GM21717 (cell line): ENCODE results near the gene SOCS1.

Experiments
- ATAC-seq: cut with Tn5 transposase; IDR thresholded peaks from one replicate; pipeline ENCODE4 v1.9.1; 2021; ENCODE audit warnings: mild to moderate bottlenecking, moderate library complexity; ENCODE audit not compliant: unreplicated experiment

SOCS1 gene

DNA sequence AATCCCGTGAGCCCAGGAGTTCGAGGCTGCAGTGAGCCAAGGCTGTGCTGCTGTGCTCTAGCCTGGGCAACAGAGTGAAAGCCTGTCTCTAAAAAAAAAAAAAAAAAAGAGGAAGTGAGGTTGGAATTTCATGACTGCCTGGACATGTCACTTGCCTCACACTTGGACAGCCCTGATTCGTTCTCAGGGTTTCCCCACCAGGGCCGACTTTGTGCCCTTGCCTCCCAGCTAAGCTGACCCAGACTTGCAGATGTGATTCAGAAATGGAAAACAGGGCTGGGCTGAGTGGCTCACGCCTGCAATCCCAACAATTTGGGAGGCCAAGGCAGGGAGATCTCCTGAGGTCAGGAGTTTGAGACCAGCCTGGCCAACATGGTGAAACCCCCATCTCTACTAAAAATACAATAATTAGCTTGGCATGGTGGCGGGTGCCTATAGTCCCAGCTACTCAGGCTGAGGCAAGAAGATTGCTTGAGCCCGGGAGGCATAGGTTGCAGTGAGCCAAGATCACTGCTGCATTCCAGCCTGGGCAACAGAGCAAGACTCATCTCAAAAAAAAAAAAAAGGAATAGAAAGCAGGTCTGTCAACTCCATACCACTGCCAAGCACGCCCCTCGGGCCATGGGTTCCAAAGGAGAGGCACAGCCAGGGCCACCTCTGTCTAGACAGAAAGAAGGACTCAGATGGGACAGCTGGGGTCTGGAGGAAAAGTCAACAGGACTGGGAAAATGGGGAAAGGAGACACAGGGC, 46.9 kb downstream of the SOCS1 start:
- ATAC-seq = no peak

- no peak for ATAC-seq
Measured at GRCh38 chr16:11207646-11208045, 48.4 kb downstream of the SOCS1 start.

- ATAC-seq = peak; percentile 6
Measured at GRCh38 chr16:11205754-11206581, 50.0 kb downstream of the SOCS1 start.

GRCh38 chr16:11205065-11205699, 50.8 kb downstream of the SOCS1 start:
- no peak for ATAC-seq

DNA sequence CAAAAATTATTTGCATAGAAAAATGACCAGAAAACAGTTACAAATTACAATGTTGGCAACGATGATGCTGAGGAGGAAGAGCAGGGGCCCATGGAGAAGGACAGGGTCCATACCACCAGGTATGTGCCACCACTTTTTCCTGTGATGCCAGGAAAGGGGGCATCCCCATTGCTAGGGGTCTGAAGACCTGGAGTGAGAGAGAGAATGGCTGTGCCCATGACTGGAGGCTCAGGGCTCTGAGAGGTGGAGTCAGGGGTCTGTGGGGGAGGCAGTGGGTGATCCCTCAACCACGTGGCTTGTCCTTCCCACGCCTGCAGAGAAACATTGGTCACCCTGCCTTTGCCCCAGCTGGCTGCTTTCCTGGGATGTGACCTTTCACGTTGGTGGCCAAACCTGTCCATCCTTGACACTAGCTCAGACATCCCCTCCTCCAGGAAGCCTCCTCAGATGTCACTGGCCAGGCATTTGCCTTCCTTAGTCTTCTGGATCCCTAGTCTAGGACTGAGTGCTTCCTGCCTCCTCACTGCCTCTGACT, 51.4 kb downstream of the SOCS1 start:
- ATAC-seq = no peak
